Spleen (tissue), 11 donors: Measurements from ENCODE around the gene RAD54L2. TPM values are rescaled to one million over a fixed set of nuclear protein-coding genes. Genes with fewer than 3 reads are reported as not detected.

Experiments
- DNase-seq: peaks from one replicate; pipeline ENCODE4 v3.0.0-alpha.2; 2020
- H3K27ac ChIP-seq, 8 donors: fragments of 200-600 bp; sonication (generic) in 7 of 8; 1 replicate in 4 of 8; 2 replicates in 4 of 8; pipeline versions ENCODE4 v1.5.0 to v1.8.0; 2016 to 2021; ENCODE audit warnings: inconsistent platforms in 4 of 8, mild to moderate bottlenecking in 4 of 8, moderate library complexity in 1 of 8
- H3K27me3 ChIP-seq, 7 donors: fragments of 200-600 bp; sonication (generic) in 6 of 7; replicated peaks in 1 of 7; 1 replicate in 4 of 7; 2 replicates in 3 of 7; pipeline versions ENCODE4 v1.5.0 to v1.8.0; 2016 to 2021; ENCODE audit warnings: inconsistent platforms in 3 of 7, mild to moderate bottlenecking in 1 of 7
- H3K36me3 ChIP-seq, 6 donors: fragments of 200-600 bp; sonication (generic) in 5 of 6; 1 replicate in 4 of 6; 2 replicates in 2 of 6; pipeline versions ENCODE4 v1.5.0 to v1.8.0; 2016 to 2021; ENCODE audit warnings: inconsistent platforms in 2 of 6
- H3K4me1 ChIP-seq, 6 donors: fragments of 200-600 bp; sonication (generic) in 5 of 6; 1 replicate in 3 of 6; 2 replicates in 3 of 6; pipeline versions ENCODE4 v1.5.0 to v1.8.0; 2016 to 2021; ENCODE audit warnings: inconsistent platforms in 3 of 6
- H3K4me3 ChIP-seq, 8 donors: fragments of 200-600 bp; sonication (generic) in 7 of 8; 1 replicate in 4 of 8; 2 replicates in 4 of 8; pipeline versions ENCODE4 v1.5.0 to v1.8.0; 2016 to 2021; ENCODE audit warnings: inconsistent platforms in 4 of 8, mild to moderate bottlenecking in 4 of 8, moderate library complexity in 2 of 8
- H3K9me3 ChIP-seq, 8 donors: fragments of 200-600 bp; sonication (generic) in 7 of 8; 1 replicate in 4 of 8; 2 replicates in 4 of 8; pipeline versions ENCODE4 v1.5.0 to v1.8.0; 2016 to 2021; ENCODE audit warnings: inconsistent platforms in 4 of 8
- CTCF ChIP-seq, 11 experiments: fragments of 200-600 bp in 7 of 11; fragments of 450-650 bp in 4 of 11; sonication (generic) in 4 of 11; IDR thresholded peaks in 8 of 11; conservative IDR thresholded peaks in 3 of 11; 1 replicate in 7 of 11; 2 replicates in 4 of 11; pipeline versions ENCODE4 v1.4.0 to v1.8.0; 2016 to 2021; ENCODE audit warnings: antibody characterized with exemption in 11 of 11, inconsistent platforms in 4 of 11, mild to moderate bottlenecking in 1 of 11
- POLR2A ChIP-seq, 3 donors: fragments of 450-650 bp; IDR thresholded peaks; one replicate each; pipeline ENCODE4 v1.5.1; 2017; ENCODE audit warnings: antibody characterized with exemption in 3 of 3, mild to moderate bottlenecking in 1 of 3
- POLR2AphosphoS5 ChIP-seq, 3 donors: sonication (generic); formaldehyde crosslinking; IDR thresholded peaks; one replicate each; pipeline ENCODE4 v1.5.1; 2017; ENCODE audit warnings: antibody characterized with exemption in 3 of 3
- WGBS, 5 donors: extraction: QIAGEN DNeasy Blood & Tissue Kit in 3 of 5; methylation state at CpG; one replicate each; pipeline versions ENCODE4 v1.1.5 to v1.1.7; 2013 to 2018; 5-methylcytosine and 5-hydroxymethylcytosine counted together
- intact Hi-C: fragments of 100-400 bp; cut with DNase I; formaldehyde crosslinking; loops from one replicate; pipeline ENCODE4 v1.15.0; 2023; ENCODE audit warnings: low total_unique reads
- polyA plus RNA-seq, 3 donors: library from polyadenylated mRNA; stranded (reverse); fragments of 200-250 nt; gene quantifications; one replicate each; pipeline ENCODE4 v1.2.1, GENCODE V29; 2013
- total RNA-seq, 7 donors: library from RNA; depleted of rRNA in 3 of 7; stranded (reverse); fragments of >200 nt in 3 of 7; fragmentation: NEBNext Ultra II Directional in 4 of 7; extraction: Animal tissue kit (Norgen Biotek cat#: 25700) in 4 of 7; gene quantifications; one replicate each; pipeline versions ENCODE4 v1.1.0 to v1.2.1, GENCODE V29; 2016 to 2021
- donor health status: healthy with polysubstance abuse.
- donor health status: DM: no; HTN: no; CAD: no; lungs with moderate emphysema.
- donor health status: DM: no; HTN: no; CAD: no.
- donor health status: Bipolar disorder and iron deficiency.
- donor health status: healthy.
- donor health status: DM: no; HTN: no; CAD: no.
- donor health status: DM: yes; HTN: yes; CAD: no.

RAD54L2 gene
- total and polyA plus RNA-seq, 10 donors, result 1.4 to 36.7 (median 30.6) TPM

DNA sequence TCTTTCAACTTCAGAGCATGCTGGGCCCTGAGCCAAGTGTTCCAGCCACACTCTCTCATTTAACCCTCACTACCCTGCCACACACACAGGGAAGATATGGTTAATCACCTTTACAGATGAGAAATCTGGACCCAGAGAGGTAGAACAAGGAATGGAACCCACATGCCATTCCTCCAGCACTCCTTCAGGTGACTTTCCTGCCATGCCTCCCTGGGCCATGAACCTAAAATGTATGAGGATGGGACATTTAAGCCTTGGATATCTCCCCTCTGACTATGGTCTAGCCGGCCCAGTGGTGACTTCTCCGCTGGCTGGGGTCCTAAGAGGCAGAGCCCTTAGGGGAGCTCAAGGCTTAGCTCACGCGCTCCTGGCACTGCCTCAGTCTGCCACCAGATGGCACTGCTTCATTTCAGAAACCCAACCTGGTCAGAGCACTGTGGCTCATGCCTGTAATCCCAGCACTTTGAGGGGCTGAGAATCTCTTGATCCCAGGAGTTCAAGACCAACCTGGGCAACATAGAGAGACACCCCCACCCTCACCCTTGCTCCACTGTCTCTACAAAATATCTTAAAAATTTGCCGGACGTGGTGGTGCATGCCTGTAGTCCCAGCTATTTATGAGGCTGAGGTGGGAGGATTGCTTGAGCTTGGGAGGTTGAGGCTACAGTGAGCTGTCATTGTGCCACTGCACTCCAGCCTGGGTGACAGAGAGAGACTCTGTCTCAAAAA lies 36.5 kb upstream of the RAD54L2 start:
- peaks cover 0 to 42% (median 27%) of the 10 kb centered on the region in 6 donors for H3K4me1 ChIP-seq
- no peaks in the 10 kb centered on the region for H3K36me3 ChIP-seq
- no peaks in the 10 kb centered on the region for H3K9me3 ChIP-seq
- no peaks in the 10 kb centered on the region for H3K27me3 ChIP-seq
- no peak overlapping the region for H3K27ac ChIP-seq
- TF ChIP-seq POLR2AphosphoS5 (IDR thresholded peaks at IDR 0.05) (no peak), CTCF (IDR thresholded peaks at IDR 0.05 in 8 of 11, conservative IDR thresholded peaks at IDR 0.05 in 3 of 11) (peak; percentile 90 to 99 (median 96)), POLR2A (IDR thresholded peaks at IDR 0.05) (no peak)
- peak; percentile 92 for DNase-seq
- WGBS, 5 donors, result 16 to 23% (median 17%) methylated on average over 6 of the region's 6 CpGs
- intact Hi-C loops, result loop anchor here (2.0 to 5.0 kb wide), 2 partner anchors 180 to 299 kb away; no protein-coding TSS in a partner anchor
- H3K4me3 ChIP-seq, result no peak overlapping the region

DNA sequence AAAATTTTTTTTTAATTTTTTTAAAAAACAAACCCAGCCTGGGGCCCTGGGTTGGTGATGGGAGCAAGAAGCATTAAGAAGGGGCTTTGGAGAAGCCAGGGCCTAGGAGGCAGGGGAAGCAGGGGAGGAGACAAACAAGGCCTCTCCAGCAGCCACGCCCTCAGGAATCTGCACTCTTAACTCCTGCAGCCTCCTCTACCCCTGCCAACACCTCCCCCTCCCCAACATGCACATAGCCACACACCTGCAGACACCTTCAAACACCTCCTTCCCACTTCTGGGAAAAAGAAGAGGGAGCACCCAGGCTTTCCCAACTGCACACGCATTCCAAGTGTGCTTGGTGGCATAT lies 36.0 kb upstream of the RAD54L2 start:
- H3K27ac ChIP-seq, result no peak overlapping the region
- H3K36me3 ChIP-seq, result no peaks in the 10 kb centered on the region
- intact Hi-C loops, result loop anchor here (2.0 to 5.0 kb wide), 2 partner anchors 180 to 298 kb away; no protein-coding TSS in a partner anchor
- no peak for DNase-seq
- WGBS, 5 donors, result 33 to 49% (median 47%) methylated on average over 2 of the region's 2 CpGs
- H3K4me1 ChIP-seq, result peaks cover 0 to 36% (median 27%) of the 10 kb centered on the region in 6 donors
- no peaks in the 10 kb centered on the region for H3K27me3 ChIP-seq
- no peaks in the 10 kb centered on the region for H3K9me3 ChIP-seq
- no peak for TF ChIP-seq CTCF (IDR thresholded peaks at IDR 0.05 in 8 of 11, conservative IDR thresholded peaks at IDR 0.05 in 3 of 11)
- no peak for TF ChIP-seq POLR2AphosphoS5 (IDR thresholded peaks at IDR 0.05)
- TF ChIP-seq POLR2A (IDR thresholded peaks at IDR 0.05), result no peak
- no peak overlapping the region for H3K4me3 ChIP-seq

DNA sequence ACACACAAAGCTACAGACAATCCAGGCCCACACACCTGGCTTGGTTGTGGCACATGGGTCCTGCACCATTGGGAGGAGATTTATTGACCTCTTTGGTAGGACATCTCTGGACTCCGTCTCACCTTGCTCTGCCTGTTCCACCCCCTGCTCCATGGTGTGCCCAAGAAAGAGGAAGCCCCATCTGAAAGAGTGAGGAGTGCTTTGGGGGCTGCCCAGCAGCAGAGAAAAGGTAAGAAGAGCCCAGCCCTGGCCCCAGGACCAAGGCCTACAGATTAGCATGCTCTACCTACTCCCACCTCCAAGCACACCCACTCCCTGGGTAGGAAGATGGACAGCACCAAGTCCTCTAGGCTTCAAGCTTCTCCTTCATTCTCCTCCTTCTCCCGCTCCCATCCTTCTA lies 35.5 kb upstream of the RAD54L2 start:
- TF ChIP-seq POLR2AphosphoS5 (IDR thresholded peaks at IDR 0.05) (no peak), POLR2A (IDR thresholded peaks at IDR 0.05) (no peak)
- no peak overlapping the region for H3K27ac ChIP-seq
- H3K4me3 ChIP-seq, result no peak overlapping the region
- DNase-seq, result no peak
- H3K27me3 ChIP-seq, result no peaks in the 10 kb centered on the region
- no peaks in the 10 kb centered on the region for H3K9me3 ChIP-seq
- no peaks in the 10 kb centered on the region for H3K36me3 ChIP-seq
- peaks cover 0 to 32% (median 26%) of the 10 kb centered on the region in 6 donors for H3K4me1 ChIP-seq
- intact Hi-C loops, result loop anchor here (2.0 to 5.0 kb wide), 2 partner anchors 179 to 298 kb away; no protein-coding TSS in a partner anchor
- 86 to 96% (median 88%) methylated on average over 2 of the region's 2 CpGs for WGBS, 5 donors

DNA sequence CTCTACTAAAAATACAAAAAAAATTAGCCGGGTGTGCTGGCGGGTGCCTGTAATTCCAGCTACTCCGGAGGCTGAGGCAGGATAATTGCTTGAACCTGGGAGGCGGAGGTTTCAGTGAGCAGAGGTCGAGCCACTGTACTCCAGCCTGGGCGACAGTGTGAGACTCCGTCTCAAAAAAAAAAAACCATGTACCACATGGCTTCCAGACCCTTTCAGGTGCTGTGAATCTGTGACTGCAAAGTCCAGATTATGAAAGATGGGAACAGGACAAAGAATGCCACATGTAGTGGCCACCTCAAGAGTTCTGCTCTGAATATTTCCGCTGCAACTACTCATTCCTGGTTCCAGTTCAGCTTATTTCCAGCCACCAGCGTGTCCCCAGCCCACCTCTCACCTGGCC lies 30.3 kb upstream of the RAD54L2 start:
- TF ChIP-seq CTCF (IDR thresholded peaks at IDR 0.05 in 8 of 11, conservative IDR thresholded peaks at IDR 0.05 in 3 of 11), result no peak
- no peak for TF ChIP-seq POLR2AphosphoS5 (IDR thresholded peaks at IDR 0.05)
- TF ChIP-seq POLR2A (IDR thresholded peaks at IDR 0.05), result no peak
- no peaks in the 10 kb centered on the region for H3K9me3 ChIP-seq
- no peak overlapping the region for H3K4me3 ChIP-seq
- no peak overlapping the region for H3K27ac ChIP-seq
- intact Hi-C loops, result no loop called here
- DNase-seq, result peak; percentile 12
- H3K36me3 ChIP-seq, result no peaks in the 10 kb centered on the region
- WGBS, 5 donors, result 85 to 93% (median 90%) methylated on average over 9 of the region's 9 CpGs
- H3K27me3 ChIP-seq, result no peaks in the 10 kb centered on the region
- H3K4me1 ChIP-seq, result no peaks in the 10 kb centered on the region
